SK-MEL-5 (cell line): Measurements from ENCODE around the gene NCK1. TPM values are rescaled to one million over a fixed set of nuclear protein-coding genes. Genes with fewer than 3 reads are reported as not detected.

Source experiments
- DNase-seq: peaks from one replicate; pipeline ENCODE4 v3.0.0-alpha.2; 2016; ENCODE audit warnings: low read depth, low spot score
- in situ Hi-C: cut with HindIII; loops from 2 replicates; pipeline ENCODE4 v1.10.0; 2016; ENCODE audit warnings: low sequenced_read_pairs, high pct_unique_total_duplicates, low pct_unique_long_range_greater_than_20kb
- total RNA-seq: library from RNA; depleted of rRNA; stranded (reverse); fragments of >200 nt; shearing (Covaris generic); gene quantifications from 2 replicates; pipeline ENCODE4 v1.2.3, GENCODE V29; 2014

NCK1 gene
- total RNA-seq, 1 experiment from 2014 or later, result 40.0 TPM

DNA sequence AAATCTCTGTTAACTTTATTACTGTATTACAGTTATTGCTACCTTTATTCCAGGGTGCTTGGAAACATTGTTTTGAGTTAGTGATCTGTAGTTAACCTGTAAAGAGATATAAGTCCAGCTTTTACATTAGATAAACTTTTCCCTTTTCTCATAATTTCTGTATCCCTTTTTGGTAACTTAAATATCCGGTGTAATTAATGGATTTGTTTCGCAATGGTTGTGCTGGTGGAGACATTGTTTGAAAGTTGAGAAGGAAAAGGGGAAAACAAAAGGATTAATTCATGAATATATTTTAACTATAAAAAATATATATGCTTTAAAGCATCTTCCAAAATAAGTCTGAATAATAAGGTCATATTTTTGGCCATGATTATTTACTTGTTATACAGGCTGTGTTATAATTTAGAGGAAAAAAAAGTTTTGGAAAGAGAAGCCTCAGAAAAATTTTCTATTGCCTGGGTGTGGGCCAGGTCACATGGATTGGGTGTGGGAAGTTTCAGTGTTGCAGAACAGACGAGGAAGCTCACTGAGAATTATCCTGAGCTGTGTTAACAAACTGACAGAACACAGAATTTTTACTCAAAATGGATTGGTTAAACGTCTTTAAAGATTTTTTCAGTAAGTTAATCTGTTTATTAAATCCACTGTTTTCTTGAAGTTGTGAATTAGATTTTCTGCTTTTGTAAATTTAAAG lies 68.1 kb downstream of the NCK1 start:
- DNase-seq, result peak; percentile 63
- in situ Hi-C loops, result no loop called here

GRCh38 chr3:136931606-136932005 lies 69.6 kb downstream of the NCK1 start:
- no peak for DNase-seq
- in situ Hi-C loops, result no loop called here

DNA sequence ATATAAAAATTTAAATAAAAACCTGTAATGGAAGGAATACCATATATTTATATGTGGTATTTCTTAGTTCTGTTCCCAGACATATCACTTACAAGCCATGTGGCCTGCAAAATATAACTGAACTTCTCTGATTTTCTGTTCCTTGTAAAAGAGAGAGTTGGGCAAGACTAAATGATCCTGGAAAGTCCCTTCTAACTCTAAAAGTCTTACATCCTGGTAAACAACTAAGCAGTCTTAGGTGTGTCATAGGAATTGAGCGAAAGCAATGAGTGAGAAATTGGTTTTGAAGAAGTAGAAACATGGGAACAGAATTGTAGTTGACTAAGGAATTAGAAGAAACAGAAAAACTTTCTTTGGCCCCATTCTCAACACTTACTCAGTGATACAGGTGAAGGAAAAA lies 70.5 kb downstream of the NCK1 start:
- in situ Hi-C loops, result no loop called here
- no peak for DNase-seq

GRCh38 chr3:136932978-136933772 lies 71.2 kb downstream of the NCK1 start:
- no peak for DNase-seq
- in situ Hi-C loops, result no loop called here

- no peak for DNase-seq
- in situ Hi-C loops, result no loop called here
Measured at GRCh38 chr3:136937175-136937574, 75.2 kb downstream of the NCK1 start.

GRCh38 chr3:136937851-136938250 lies 75.8 kb downstream of the NCK1 start:
- no peak for DNase-seq
- in situ Hi-C loops, result no loop called here

DNA sequence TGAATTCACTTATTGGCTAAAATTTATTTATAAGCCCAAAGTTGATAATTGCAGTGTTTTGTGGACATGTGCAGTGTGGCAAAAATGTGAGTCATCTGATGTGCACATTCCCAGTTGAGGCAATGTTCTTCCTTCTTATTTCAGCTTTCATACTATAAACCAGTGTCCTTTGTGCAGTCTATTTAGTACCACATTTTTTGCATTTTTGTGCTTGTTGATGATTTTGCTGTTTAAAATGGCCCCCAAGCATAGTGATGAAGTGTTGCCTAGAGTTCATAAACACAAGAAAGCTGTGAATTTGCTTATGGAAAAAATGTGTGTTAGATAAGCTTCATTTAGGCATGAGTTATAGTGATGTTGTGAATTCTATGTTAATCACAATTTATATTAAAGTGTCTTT lies 76.3 kb downstream of the NCK1 start:
- DNase-seq, result peak; percentile 24
- in situ Hi-C loops, result no loop called here

DNA sequence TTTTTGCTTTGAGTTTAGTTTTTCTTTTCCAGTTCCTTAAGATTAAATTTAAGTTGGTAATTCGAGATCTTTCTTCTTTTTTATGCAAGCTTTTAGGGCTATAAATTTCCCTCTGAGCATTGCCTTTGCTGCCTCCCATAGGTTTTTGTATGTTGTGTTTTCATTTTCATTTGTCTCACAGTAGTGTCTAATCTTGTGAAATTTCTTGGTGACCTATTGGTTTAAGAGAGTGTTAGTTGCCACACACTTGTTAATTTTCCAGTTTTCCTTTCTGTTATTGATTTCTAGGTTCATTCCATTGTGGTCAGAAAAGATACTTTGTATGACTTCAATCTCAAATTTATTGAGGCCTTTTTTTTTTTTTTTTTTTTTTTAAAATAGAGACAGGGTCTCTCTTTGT lies 77.5 kb downstream of the NCK1 start:
- no peak for DNase-seq
- in situ Hi-C loops, result no loop called here

GRCh38 chr3:136942803-136943202 lies 80.8 kb downstream of the NCK1 start:
- no peak for DNase-seq
- in situ Hi-C loops, result no loop called here

- in situ Hi-C loops, result no loop called here
- no peak for DNase-seq
Measured at GRCh38 chr3:136943436-136943835, 81.4 kb downstream of the NCK1 start.

DNA sequence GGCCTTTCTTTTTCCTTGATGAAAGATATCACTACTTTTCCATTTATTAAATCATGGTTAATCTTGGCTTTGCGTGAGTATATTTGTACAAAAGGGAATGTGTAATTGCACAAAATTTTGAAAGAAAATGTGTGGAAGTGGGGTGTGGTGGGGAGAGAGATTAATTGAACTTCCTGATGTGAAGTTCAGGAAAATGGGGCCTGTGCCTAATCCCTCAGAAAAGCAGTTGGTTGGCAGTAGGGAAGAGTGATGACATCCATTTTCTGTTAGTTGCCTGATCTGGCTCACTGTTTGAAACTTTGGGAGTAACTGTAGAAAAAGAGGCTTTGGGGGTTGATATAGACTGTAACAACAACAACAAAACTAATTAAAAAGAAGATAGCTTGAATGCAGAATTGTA lies 85.0 kb downstream of the NCK1 start:
- in situ Hi-C loops, result no loop called here
- DNase-seq, result no peak

DNA sequence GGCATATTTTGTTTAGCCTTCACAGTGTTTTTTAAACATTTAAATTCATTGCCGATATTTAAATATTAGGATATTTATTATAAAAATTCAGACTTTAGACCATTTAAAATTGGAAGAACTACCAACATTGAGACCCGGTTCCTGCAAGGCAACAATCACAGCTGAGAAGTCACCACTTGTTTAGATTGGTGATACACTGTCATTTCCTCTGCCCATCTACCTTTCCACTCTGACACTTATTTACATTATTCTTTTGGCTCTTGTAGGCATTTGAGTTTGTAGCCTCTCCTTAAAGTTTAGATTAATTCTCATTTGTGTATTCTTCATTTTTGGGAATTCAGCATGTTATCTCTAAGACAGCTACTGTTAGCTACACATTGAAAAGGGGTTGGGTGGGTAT lies 85.5 kb downstream of the NCK1 start:
- DNase-seq, result no peak
- in situ Hi-C loops, result no loop called here

GRCh38 chr3:136949146-136949545 lies 87.1 kb downstream of the NCK1 start:
- DNase-seq, result no peak
- in situ Hi-C loops, result no loop called here

GRCh38 chr3:136949708-136950107 lies 87.7 kb downstream of the NCK1 start:
- DNase-seq, result no peak
- in situ Hi-C loops, result no loop called here

DNA sequence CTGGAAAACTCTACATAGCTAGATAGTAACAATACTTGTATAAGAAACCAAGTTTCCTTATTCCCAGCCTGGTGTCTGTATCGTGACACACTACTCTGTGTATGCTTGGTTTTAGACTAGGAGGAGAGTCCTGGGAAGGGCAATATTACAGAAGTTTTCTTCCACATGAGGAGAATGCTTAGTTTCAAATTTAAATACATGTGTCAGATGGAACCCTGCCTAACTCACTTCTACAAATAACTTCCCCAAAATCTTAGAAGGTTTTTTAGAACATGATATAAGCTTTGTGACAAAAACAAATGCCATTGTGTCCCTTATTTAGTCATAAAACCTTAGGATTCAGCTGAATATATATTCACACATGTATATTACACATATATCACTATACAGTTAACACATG lies 88.6 kb downstream of the NCK1 start:
- DNase-seq, result no peak
- in situ Hi-C loops, result no loop called here

DNA sequence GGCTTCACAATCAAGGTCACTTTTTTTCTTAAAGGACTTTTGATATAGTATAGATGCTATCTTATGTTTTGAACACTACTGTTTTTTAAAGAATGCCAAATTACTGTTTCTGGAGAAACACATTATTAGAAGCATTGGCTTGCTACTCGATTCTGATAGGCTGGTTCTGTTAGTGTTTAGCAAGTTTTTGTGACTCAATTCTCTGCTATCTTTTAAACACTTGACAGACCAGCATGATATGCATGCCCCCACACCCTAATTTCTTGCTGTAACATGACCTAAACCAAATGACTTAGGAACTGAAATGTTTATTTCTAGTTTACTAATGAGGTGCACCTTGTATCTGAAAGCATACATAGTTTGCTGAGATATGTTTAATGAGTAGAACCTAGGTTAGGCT lies 90.3 kb downstream of the NCK1 start:
- in situ Hi-C loops, result no loop called here

GRCh38 chr3:136954251-136954650 lies 92.2 kb downstream of the NCK1 start:
- in situ Hi-C loops, result no loop called here
- DNase-seq, result no peak

More for the DNA sequence above, 90.3 kb downstream of the NCK1 start:
- no peak for DNase-seq

DNA sequence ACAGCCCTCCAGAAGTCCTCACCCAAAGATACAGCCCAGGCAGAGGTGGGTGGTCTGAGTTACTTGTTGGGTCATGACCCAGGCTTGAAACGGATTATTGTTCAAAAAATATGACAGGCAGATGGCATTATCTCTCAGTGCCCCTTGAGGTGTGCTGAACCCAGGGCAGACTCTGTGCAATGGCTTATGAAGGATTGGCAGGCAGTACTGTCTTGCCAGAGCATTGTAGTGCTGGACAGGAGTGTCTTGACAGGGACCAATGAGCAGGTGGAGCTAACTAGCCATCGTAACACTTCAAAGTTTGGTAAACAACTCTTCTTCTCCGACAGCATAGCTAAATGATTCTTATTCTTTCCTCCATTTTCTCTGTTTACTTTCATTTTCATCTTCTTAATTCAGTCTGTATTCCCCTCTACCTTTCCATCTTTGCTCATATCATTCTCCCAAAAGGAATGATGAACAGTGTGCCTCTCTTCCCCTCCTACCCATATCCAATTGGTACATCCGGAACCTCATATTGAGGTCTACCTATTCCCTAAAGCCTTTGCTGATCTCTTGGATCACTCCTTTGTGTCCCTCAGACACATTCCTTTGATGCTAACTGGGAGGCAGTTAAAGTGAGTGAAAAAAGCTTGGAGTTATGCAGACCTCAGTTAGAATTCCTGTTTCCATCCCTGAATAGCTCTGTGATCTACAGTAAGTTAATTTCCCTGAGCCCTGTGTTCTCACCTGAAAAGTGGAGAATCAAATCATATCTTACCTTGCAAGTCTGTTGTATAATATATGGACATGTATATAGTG lies 93.2 kb downstream of the NCK1 start:
- in situ Hi-C loops, result no loop called here
- no peak for DNase-seq
